ENCODE results near the gene AMH.

The AMH gene

DNA sequence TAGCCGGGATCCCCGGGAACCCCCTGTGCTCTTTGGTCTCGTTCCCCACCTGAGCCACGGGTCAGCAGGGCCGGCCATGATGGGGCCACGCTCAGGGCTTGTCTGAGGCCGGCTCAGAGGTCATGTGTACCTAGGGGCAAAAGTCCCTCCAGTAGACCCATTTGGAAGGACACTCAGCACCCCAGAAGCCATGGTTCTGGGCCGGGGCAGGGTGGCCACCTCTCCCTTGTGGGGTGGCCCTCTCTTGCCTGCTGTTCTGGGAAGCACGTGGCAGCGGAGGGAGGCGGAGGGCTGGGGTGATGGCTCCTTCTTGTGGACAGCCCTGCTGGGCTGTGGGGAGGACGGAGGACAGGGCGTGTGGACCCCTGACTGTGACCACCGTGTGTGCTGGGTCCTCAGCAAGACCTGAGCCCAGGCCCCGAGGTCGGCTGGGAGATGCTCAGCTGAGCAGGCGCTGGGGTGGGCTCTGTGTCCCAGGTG is 39.3 kb downstream of the AMH start:
- DNase-seq = no peak

- DNase-seq = no peak
Observed at GRCh38 chr19:2288818-2289713, 39.9 kb downstream of the AMH start.

GRCh38 chr19:2289714-2290435 is 40.8 kb downstream of the AMH start:
- DNase-seq = peak in 2 of 5 experiments; percentile 41 to 88

DNA sequence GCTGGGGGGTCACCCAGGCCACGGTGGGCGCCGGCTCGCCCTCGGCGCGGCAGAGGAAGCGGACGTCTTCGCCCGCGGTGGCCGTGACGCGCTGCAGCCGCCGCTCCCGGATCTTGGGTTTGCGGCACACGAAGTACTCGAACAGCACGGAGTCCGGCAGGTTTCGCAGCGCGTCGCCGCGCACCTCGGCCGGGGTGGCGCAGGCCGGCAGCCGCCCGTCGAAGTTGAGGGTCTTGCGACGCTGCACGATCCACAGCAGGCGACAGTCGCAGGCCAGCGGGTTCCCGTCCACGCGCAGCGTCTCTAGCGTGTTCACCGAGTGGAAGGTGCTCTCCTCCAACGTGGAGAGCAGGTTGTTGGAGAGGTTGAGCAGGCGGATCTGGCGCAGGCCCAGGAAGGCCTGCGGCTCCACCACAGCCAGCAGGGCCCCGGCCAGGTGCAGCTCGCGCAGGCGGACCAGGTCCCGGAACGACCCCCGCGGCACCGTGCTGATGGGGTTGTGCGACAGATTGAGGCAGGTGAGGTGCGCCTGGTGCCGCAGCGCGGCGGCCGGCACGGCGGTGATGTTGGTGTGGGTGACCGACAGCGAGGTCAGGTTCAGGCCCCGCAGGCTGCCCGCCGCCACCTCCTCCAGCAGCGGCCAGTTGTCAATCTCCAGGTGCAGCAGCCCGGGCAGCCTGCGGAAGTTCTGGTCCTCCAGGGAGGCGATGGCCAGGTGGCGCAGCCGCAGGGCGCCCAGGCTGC is 41.5 kb downstream of the AMH start:
- peak in 1 of 5 experiments; percentile 55 for DNase-seq

DNA sequence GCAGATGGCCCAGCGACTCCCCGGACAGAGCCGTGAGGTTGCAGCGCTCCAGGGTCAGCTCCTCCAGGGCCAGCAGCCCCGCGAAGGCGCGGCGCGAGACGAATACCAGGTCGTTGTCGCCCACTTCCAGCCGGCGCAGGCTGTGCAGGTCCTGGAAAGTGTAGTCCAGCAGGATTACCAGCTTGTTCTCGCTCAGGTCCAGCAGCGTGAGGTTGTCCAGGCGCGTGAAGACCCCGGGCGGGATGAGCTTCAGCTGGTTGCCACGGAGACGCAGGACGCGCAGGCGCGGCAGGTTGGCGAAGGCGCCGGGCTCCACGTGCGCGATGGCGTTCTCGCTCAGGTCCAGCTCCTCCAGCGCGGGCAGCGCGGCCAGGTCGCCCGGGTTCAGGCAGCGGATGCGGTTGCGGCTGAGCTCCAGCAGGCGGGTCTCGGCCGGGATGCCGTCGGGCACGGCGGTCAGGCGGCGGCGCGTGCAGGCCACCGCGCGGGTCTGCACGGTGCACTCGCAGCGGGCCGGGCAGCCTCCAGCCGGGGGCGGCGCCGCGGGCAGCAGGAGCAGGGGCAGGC is 42.1 kb downstream of the AMH start:
- DNase-seq = no peak

DNA sequence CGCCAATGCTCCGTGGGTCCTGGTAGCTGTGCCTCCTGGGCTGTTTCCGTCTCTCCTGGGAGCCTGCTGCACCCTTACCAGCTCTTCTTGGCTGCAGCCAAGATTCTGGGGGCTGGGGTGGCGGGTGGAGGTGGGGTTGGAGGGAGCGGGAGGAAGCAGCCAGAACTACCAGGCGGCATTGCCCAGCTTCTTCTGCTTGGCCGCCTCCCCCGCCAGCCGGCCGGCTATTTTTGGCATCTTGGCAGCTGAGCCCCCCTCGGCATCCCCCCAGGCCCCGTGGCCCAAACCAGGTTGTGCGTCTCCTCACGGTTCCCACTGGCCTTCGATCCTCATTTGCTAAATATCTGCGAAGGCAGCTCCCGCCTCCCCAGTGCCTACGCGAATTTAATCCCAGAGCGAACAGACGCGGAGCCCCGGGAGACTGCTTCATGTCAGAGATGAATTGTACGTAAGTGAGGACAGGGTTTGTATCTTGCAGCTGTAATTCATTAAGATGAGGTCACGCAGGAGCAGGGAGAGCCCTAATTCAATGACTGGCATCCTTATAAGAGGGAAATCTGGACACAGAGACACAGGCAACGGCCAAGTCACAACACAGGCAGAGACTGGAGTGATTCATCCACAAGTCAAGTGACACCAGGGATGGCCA is 45.7 kb downstream of the AMH start:
- no peak for DNase-seq

GRCh38 chr19:2296141-2296540 is 47.0 kb downstream of the AMH start:
- DNase-seq = no peak

DNA sequence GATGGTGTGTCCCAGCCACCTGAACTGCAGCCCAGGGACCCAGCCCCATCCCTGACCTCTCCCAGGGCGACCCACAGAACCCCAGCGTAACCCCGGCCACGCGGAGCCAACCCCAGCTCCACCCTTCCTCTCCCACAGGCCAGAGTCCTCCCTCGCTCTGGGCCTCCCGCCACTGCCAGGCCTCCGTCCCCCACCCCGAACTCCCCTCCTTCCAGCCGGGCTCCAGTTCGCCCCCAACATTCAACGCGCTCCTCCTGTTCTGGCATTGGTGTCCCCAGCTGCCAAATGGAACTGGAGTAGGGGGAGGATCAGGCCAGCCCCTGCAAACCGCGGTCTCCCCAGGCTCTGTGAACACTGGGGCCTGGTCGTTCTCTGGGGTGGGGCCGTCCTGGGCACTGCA is 51.4 kb downstream of the AMH start:
- no peak for DNase-seq

All from T-helper 2 cell (primary cell).